CD4-positive, CD25-positive, alpha-beta regulatory T cell (primary cell): ENCODE results near the gene ABRACL. TPM values are rescaled to one million over a fixed set of nuclear protein-coding genes. Genes with fewer than 3 reads are reported as not detected.
A peak's percentile ranks its signal among the peaks of the same experiment; 100 is the strongest.

Experiments used
- ATAC-seq, 2 donors: fragments of 150-1000 bp; cut with Tn5 transposase; one replicate each; pipeline ENCODE4 v1.10.0; 2021; ENCODE audit warnings: low read depth in 2 of 2, moderate number of reproducible peaks in 2 of 2, moderate library complexity in 1 of 2
- DNase-seq, 3 donors: peaks; one replicate each; pipeline versions ENCODE4 v3.0.0 to v3.0.0-alpha.2; 2012 to 2022; ENCODE audit warnings: mixed read lengths in 1 of 3
- H3K27ac ChIP-seq: one replicate; pipeline ENCODE4 v1.7.0; 2013; ENCODE audit warnings: mild to moderate bottlenecking, low read length; ENCODE audit not compliant: insufficient read depth, poor library complexity, severe bottlenecking
- H3K27me3 ChIP-seq: one replicate; pipeline ENCODE4 v1.7.0; 2013; ENCODE audit warnings: low read length; ENCODE audit not compliant: control insufficient read depth, insufficient read depth
- H3K36me3 ChIP-seq: one replicate; pipeline ENCODE4 v1.7.0; 2013; ENCODE audit warnings: mild to moderate bottlenecking, low read length, moderate library complexity; ENCODE audit not compliant: control insufficient read depth, insufficient read depth
- H3K4me1 ChIP-seq: 2 replicates; pipeline ENCODE4 v1.7.0; 2013; ENCODE audit warnings: mild to moderate bottlenecking, low read length; ENCODE audit not compliant: insufficient read depth, control insufficient read depth, poor library complexity, severe bottlenecking
- H3K4me3 ChIP-seq: one replicate; pipeline ENCODE4 v1.7.0; 2013; ENCODE audit warnings: low read depth, mild to moderate bottlenecking, low read length, moderate library complexity
- H3K9me3 ChIP-seq, 2 experiments: 1 replicate in 1 of 2; 2 replicates in 1 of 2; pipeline ENCODE4 v1.7.0; 2013; ENCODE audit warnings: low read length in 2 of 2, mild to moderate bottlenecking in 1 of 2, moderate library complexity in 1 of 2; ENCODE audit not compliant: control insufficient read depth in 2 of 2
- H3K27ac Mint-ChIP-seq, 3 donors: one replicate each; pipeline ENCODE4 v1.8.0; 2020 to 2022; ENCODE audit warnings: mild to moderate bottlenecking in 3 of 3, mixed read lengths in 3 of 3, moderate library complexity in 2 of 3
- H3K27me3 Mint-ChIP-seq: one replicate; pipeline ENCODE4 v1.8.0; 2022; ENCODE audit warnings: mild to moderate bottlenecking, mixed read lengths
- H3K36me3 Mint-ChIP-seq: one replicate; pipeline ENCODE4 v1.8.0; 2020; ENCODE audit warnings: mixed read lengths
- H3K4me1 Mint-ChIP-seq, 4 donors: one replicate each; pipeline ENCODE4 v1.8.0; 2020 to 2022; ENCODE audit warnings: mixed read lengths in 4 of 4, mild to moderate bottlenecking in 1 of 4
- H3K4me3 Mint-ChIP-seq, 4 donors: one replicate each; pipeline ENCODE4 v1.8.0; 2020 to 2022; ENCODE audit warnings: mild to moderate bottlenecking in 4 of 4, mixed read lengths in 4 of 4, moderate library complexity in 3 of 4
- H3K9me3 Mint-ChIP-seq, 7 donors: one replicate each; pipeline ENCODE4 v1.8.0; 2020 to 2022; ENCODE audit warnings: mixed read lengths in 7 of 7, mild to moderate bottlenecking in 3 of 7, moderate library complexity in 2 of 7
- polyA plus RNA-seq, 4 donors: library from polyadenylated mRNA; unstranded; fragments of 300-500 nt; fragmentation: Illumina TruSeq; gene quantifications; one replicate each; pipeline ENCODE4 v1.2.3, GENCODE V29; 2021
- total RNA-seq: library from RNA; stranded (reverse); gene quantifications from one replicate; pipeline ENCODE4 v1.2.3, GENCODE V29; 2022

ABRACL gene
- total and polyA plus RNA-seq, 5 donors from 2014 or later: 43.8 to 194 (median 169) TPM

DNA sequence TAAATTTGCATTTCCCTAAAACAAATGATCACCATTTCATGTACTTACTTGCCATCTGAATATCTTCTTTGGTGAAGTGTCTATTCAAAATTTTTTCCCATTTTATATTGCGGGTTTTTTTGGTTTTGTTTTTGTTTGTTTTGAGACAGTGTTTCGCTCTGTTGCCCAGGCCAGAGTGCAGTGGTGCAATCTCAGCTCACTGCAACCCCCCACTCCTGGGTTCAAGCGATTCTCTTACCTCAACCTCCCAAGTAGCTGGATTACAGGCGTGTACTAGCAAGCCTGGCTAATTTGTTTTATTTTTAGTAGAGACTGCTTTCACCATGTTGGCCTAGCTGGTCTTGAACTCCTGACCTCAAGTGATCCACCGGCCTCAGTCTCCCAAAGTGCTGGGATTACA lies 31.4 kb upstream of the ABRACL start:
- Histone ChIP-seq H3K9me3 (no peaks in the 10 kb centered on the region), H3K36me3 (no peaks in the 10 kb centered on the region), H3K4me1 (no peaks in the 10 kb centered on the region), H3K27me3 (no peaks in the 10 kb centered on the region), H3K27ac (no peak overlapping the region), H3K4me3 (no peak overlapping the region)
- Mint-ChIP-seq H3K9me3 (peaks cover 0 to 2% (median 0%) of the 10 kb centered on the region in 7 donors), H3K4me3 (no peak overlapping the region), H3K36me3 (peaks cover 3% of the 10 kb centered on the region), H3K27ac (no peak overlapping the region), H3K4me1 (no peaks in the 10 kb centered on the region), H3K27me3 (peaks cover 31% of the 10 kb centered on the region)
- DNase-seq (no peak), ATAC-seq (no peak)

DNA sequence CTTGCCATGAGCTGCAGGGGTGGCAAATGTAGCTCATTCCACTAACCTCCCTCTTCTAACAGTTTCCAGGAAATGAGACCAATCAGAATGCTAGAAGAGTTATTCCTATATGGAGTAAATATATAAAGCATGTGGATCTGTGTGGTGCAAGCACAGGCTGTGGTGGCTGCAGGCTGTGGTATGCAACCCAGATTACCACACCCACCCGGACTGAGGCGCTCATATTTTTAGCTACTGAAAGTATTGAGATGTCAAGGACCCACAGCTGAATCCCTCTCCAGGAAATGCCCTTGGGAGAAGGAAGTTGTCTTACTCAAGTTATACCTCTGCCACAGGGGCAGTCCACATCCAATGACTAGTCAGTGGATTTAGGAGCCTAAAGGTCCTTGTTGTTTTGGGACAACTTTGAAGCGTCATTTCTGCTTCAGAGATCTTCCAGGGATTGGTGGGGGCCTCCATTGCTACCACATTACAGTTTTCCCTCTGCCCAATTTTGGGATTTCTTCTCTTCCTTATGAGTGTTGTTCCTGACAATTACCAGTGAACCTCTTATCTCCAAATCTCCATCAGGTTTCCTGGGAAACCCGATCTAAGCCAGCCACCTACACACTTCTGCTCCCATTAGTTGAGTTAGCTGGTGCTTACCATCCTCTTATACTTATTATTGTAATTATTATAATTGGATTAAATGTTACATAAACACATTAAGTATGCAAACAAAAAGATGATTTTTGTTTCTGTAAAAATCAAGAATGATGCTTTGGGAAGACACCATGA lies 28.4 kb upstream of the ABRACL start:
- Mint-ChIP-seq H3K27ac (no peak overlapping the region), H3K4me3 (peak overlapping the region in 1 of 4 donors; percentile 66), H3K27me3 (peaks cover 17% of the 10 kb centered on the region), H3K9me3 (peaks cover 0 to 2% (median 0%) of the 10 kb centered on the region in 7 donors), H3K36me3 (peaks cover 3% of the 10 kb centered on the region), H3K4me1 (peaks cover 0 to 2% (median 0%) of the 10 kb centered on the region in 4 donors)
- no peak for DNase-seq
- Histone ChIP-seq H3K27ac (no peak overlapping the region), H3K4me1 (no peaks in the 10 kb centered on the region), H3K4me3 (no peak overlapping the region), H3K36me3 (no peaks in the 10 kb centered on the region), H3K27me3 (no peaks in the 10 kb centered on the region), H3K9me3 (no peaks in the 10 kb centered on the region)
- no peak for ATAC-seq

DNA sequence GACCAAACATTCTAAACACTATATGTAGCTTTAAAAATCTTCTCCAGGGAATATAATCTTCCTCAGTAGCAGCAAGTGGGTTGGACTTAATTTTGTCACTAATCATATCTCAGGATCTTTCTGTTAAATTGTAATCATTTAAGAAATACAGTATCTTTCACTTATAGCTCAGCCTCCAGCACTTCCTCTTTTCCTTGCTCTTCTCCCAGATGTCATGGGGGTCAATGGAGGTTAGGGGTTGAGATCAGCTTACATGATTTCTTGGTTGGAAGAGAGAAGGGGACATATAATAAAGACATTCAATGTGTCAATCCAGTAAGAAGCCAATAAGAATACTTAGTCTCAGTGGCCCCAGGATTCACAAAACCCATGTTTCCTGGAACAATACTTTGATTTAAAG lies 24.8 kb upstream of the ABRACL start:
- Mint-ChIP-seq H3K4me3 (no peak overlapping the region), H3K27me3 (peaks cover 18% of the 10 kb centered on the region), H3K27ac (no peak overlapping the region), H3K4me1 (peaks cover 0 to 4% (median 0%) of the 10 kb centered on the region in 4 donors), H3K36me3 (no peaks in the 10 kb centered on the region), H3K9me3 (no peaks in the 10 kb centered on the region)
- H3K9me3 ChIP-seq: no peaks in the 10 kb centered on the region
- H3K4me3 ChIP-seq: no peak overlapping the region
- no peaks in the 10 kb centered on the region for H3K36me3 ChIP-seq
- no peaks in the 10 kb centered on the region for H3K27me3 ChIP-seq
- no peaks in the 10 kb centered on the region for H3K4me1 ChIP-seq
- DNase-seq (no peak), ATAC-seq (no peak)
- no peak overlapping the region for H3K27ac ChIP-seq

DNA sequence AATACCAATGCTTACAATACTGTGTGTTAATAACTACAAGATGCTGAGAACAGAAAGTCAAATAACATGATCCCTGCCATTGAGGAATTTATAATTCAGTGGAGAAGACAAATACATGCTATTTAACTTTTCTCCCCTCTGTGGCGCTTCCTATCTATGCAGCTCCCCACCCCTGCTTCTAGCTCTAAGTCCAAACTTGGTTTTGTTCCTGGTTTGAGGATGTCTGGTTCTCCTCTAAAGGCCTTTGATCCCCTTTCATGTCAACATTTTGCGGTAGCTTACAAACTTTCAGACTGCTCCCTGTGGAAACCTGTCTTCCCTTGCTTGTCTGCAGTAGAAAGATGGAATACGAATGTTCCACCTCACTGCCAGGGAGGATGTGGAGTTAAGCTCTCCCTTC lies 22.1 kb upstream of the ABRACL start:
- DNase-seq (no peak), ATAC-seq (no peak)
- Histone ChIP-seq H3K4me3 (no peak overlapping the region), H3K36me3 (no peaks in the 10 kb centered on the region), H3K27me3 (no peaks in the 10 kb centered on the region), H3K9me3 (no peaks in the 10 kb centered on the region), H3K27ac (no peak overlapping the region), H3K4me1 (no peaks in the 10 kb centered on the region)
- Mint-ChIP-seq H3K4me1 (peaks cover 0 to 4% (median 0%) of the 10 kb centered on the region in 4 donors), H3K27me3 (peaks cover 21% of the 10 kb centered on the region), H3K36me3 (no peaks in the 10 kb centered on the region), H3K9me3 (no peaks in the 10 kb centered on the region), H3K27ac (peak overlapping the region in 1 of 3 donors; percentile 43), H3K4me3 (no peak overlapping the region)

DNA sequence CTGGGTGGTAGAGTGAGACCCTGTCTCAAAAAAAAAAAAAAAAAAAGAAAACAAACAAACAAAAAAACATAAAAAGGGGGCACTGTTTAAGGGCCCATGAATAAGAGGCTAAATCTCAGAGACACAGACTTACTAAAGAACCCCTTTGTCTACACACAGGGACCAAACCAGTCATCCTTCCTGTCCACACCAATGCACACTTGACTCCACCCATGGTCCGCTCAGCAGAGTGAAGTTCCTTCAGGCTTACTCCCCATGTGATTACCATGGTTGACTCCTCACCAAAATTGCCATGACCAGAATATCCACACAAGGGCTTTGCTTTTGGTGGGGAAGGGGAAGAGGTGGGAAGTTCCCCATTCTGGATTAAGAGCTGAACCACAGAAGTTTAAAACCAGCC lies 21.1 kb upstream of the ABRACL start:
- no peak overlapping the region for H3K27ac ChIP-seq
- no peak overlapping the region for H3K4me3 ChIP-seq
- H3K4me3 Mint-ChIP-seq: no peak overlapping the region
- H3K27ac Mint-ChIP-seq: no peak overlapping the region
- no peaks in the 10 kb centered on the region for H3K4me1 ChIP-seq
- H3K36me3 Mint-ChIP-seq: no peaks in the 10 kb centered on the region
- H3K27me3 ChIP-seq: no peaks in the 10 kb centered on the region
- ATAC-seq (no peak), DNase-seq (no peak)
- H3K9me3 ChIP-seq: no peaks in the 10 kb centered on the region
- peaks cover 0 to 4% (median 0%) of the 10 kb centered on the region in 4 donors for H3K4me1 Mint-ChIP-seq
- no peaks in the 10 kb centered on the region for H3K9me3 Mint-ChIP-seq
- H3K27me3 Mint-ChIP-seq: peaks cover 26% of the 10 kb centered on the region
- no peaks in the 10 kb centered on the region for H3K36me3 ChIP-seq

DNA sequence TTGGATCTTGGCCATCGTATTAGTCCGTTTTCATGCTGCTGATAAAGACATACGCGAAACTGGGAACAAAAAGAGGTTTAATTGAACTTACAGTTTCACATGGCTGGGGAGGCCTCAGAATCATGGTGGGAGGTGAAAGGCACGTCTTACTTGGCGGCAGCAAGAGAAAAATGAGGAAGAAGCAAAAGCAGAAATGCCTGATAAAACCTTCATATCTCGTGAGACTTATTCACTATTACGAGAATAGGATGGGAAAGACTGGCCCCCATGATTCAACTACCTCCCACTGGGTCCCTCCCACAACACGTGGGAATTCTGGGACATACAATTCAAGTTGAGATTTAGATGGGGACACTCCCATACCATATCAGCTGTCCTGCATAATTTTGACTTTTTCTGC lies 20.4 kb upstream of the ABRACL start:
- Mint-ChIP-seq H3K4me1 (peaks cover 0 to 4% (median 0%) of the 10 kb centered on the region in 4 donors), H3K4me3 (peak overlapping the region in 1 of 4 donors; percentile 87), H3K27me3 (peaks cover 30% of the 10 kb centered on the region), H3K36me3 (no peaks in the 10 kb centered on the region), H3K27ac (no peak overlapping the region), H3K9me3 (no peaks in the 10 kb centered on the region)
- Histone ChIP-seq H3K27me3 (no peaks in the 10 kb centered on the region), H3K9me3 (no peaks in the 10 kb centered on the region), H3K27ac (no peak overlapping the region), H3K4me1 (no peaks in the 10 kb centered on the region), H3K36me3 (no peaks in the 10 kb centered on the region), H3K4me3 (no peak overlapping the region)
- DNase-seq (no peak), ATAC-seq (no peak)

DNA sequence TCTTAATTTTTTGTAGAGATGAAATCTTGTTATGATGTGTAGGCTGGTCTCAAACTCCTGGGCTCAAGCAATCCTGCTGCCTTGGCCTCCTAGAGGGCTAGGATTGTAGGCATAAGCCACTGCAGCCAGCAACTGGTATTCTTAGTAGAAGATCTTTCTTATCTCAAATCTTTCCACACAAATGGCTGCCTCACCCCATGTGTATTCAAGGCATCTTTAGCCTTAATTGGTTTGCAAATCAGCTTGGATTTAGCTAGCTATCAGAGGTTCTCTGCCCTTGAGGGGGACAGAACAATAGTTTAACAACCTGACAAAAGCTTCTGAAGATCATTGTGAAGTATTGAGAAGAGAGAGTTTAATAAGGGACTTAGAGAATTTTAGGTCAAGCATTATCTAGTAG lies 17.9 kb upstream of the ABRACL start:
- Mint-ChIP-seq H3K4me1 (peaks cover 0 to 2% (median 0%) of the 10 kb centered on the region in 4 donors), H3K27ac (no peak overlapping the region), H3K36me3 (no peaks in the 10 kb centered on the region), H3K27me3 (peaks cover 35% of the 10 kb centered on the region), H3K9me3 (no peaks in the 10 kb centered on the region), H3K4me3 (no peak overlapping the region)
- DNase-seq (no peak), ATAC-seq (no peak)
- H3K27ac ChIP-seq: no peak overlapping the region
- no peaks in the 10 kb centered on the region for H3K36me3 ChIP-seq
- H3K4me3 ChIP-seq: no peak overlapping the region
- H3K4me1 ChIP-seq: no peaks in the 10 kb centered on the region
- no peaks in the 10 kb centered on the region for H3K27me3 ChIP-seq
- no peaks in the 10 kb centered on the region for H3K9me3 ChIP-seq

DNA sequence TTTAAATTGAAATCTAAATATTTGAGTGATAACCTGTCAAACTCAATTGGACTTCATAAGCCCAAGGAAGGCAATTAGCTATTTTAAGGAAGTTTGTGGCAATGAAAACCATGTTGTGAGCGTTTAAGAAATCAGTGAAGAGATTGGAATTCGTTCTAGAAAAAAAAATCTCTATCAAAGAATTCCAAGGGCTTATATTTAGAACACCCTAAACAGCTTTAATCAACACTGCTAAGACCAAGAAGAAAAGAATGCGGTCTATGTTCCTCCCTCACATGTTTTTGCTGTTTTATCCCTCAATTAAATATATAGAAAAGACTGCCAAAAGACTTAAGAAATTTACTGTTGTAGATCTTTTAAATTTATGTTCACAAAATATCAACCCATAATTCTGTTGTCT lies 16.6 kb upstream of the ABRACL start:
- Histone ChIP-seq H3K36me3 (no peaks in the 10 kb centered on the region), H3K4me1 (no peaks in the 10 kb centered on the region), H3K9me3 (no peaks in the 10 kb centered on the region), H3K4me3 (no peak overlapping the region), H3K27me3 (no peaks in the 10 kb centered on the region), H3K27ac (no peak overlapping the region)
- Mint-ChIP-seq H3K4me1 (peaks cover 0 to 2% (median 0%) of the 10 kb centered on the region in 4 donors), H3K27ac (no peak overlapping the region), H3K4me3 (no peak overlapping the region), H3K36me3 (no peaks in the 10 kb centered on the region), H3K27me3 (peaks cover 28% of the 10 kb centered on the region), H3K9me3 (no peaks in the 10 kb centered on the region)
- no peak for DNase-seq
- no peak for ATAC-seq
